Ascending aorta (tissue), 2 donors: Measurements from ENCODE around the gene GIT2. TPM values are rescaled to one million over a fixed set of nuclear protein-coding genes. Genes with fewer than 3 reads are reported as not detected.

Experiments
- DNase-seq, 2 donors: peaks; one replicate each; pipeline ENCODE4 v3.0.0-alpha.2; 2019; ENCODE audit warnings: low spot score in 2 of 2
- H3K27ac ChIP-seq, 2 donors: fragments of 200-600 bp; sonication (generic); one replicate each; pipeline ENCODE4 v1.5.1; 2016 to 2017; ENCODE audit warnings: mild to moderate bottlenecking in 1 of 2
- H3K27me3 ChIP-seq: fragments of 200-600 bp; sonication (generic); one replicate; pipeline ENCODE4 v1.5.1; 2017
- H3K36me3 ChIP-seq, 2 donors: fragments of 200-600 bp; sonication (generic); one replicate each; pipeline ENCODE4 v1.5.1; 2016
- H3K4me1 ChIP-seq, 2 donors: fragments of 200-600 bp; sonication (generic); one replicate each; pipeline ENCODE4 v1.5.1; 2016 to 2017; ENCODE audit warnings: mild to moderate bottlenecking in 1 of 2
- H3K4me3 ChIP-seq, 2 donors: fragments of 200-600 bp; sonication (generic); one replicate each; pipeline ENCODE4 v1.5.1; 2016 to 2017; ENCODE audit warnings: mild to moderate bottlenecking in 1 of 2
- H3K9me3 ChIP-seq, 2 donors: fragments of 200-600 bp; sonication (generic); one replicate each; pipeline ENCODE4 v1.5.1; 2016
- CTCF ChIP-seq, 3 experiments: fragments of 200-600 bp in 2 of 3; fragments of 450-650 bp in 1 of 3; sonication (generic) in 2 of 3; IDR thresholded peaks; one replicate each; pipeline ENCODE4 v1.5.1; 2016 to 2019; ENCODE audit warnings: antibody characterized with exemption in 3 of 3, mild to moderate bottlenecking in 1 of 3, moderate library complexity in 1 of 3
- intact Hi-C: fragments of 100-400 bp; cut with DNase I; formaldehyde crosslinking; loops from one replicate; pipeline ENCODE4 v1.15.1; 2023
- total RNA-seq: library from RNA; depleted of rRNA; stranded (reverse); fragments of >200 nt; gene quantifications from one replicate; pipeline ENCODE4 v1.1.0, GENCODE V29; 2016

GIT2 gene
- total RNA-seq, 1 donor from 2014 or later, result 44.9 TPM

GRCh38 chr12:109940339-109940923, 55.7 kb downstream of the GIT2 start:
- intact Hi-C loops, result no loop called here
- peaks cover 37 to 42% of the 10 kb centered on the region in 2 donors for H3K36me3 ChIP-seq

GRCh38 chr12:109939504-109939903, 56.7 kb downstream of the GIT2 start:
- Histone ChIP-seq H3K4me3 (no peak overlapping the region), H3K4me1 (no peaks in the 10 kb centered on the region), H3K27ac (no peak overlapping the region), H3K36me3 (peaks cover 42 to 49% of the 10 kb centered on the region in 2 donors), H3K27me3 (no peaks in the 10 kb centered on the region), H3K9me3 (no peaks in the 10 kb centered on the region)
- intact Hi-C loops, result no loop called here
- DNase-seq, result no peak
- TF ChIP-seq CTCF (IDR thresholded peaks at IDR 0.05), result no peak

More at GRCh38 chr12:109940339-109940923, 55.7 kb downstream of the GIT2 start:
- Histone ChIP-seq H3K27ac (no peak overlapping the region), H3K9me3 (no peaks in the 10 kb centered on the region), H3K4me1 (no peaks in the 10 kb centered on the region), H3K4me3 (no peak overlapping the region), H3K27me3 (no peaks in the 10 kb centered on the region)
- TF ChIP-seq CTCF (IDR thresholded peaks at IDR 0.05), result no peak
- no peak for DNase-seq

GRCh38 chr12:109938947-109939346, 57.2 kb downstream of the GIT2 start:
- Histone ChIP-seq H3K4me3 (no peak overlapping the region), H3K36me3 (peaks cover 48 to 54% of the 10 kb centered on the region in 2 donors), H3K27me3 (no peaks in the 10 kb centered on the region), H3K27ac (no peak overlapping the region), H3K4me1 (no peaks in the 10 kb centered on the region), H3K9me3 (no peaks in the 10 kb centered on the region)
- TF ChIP-seq CTCF (IDR thresholded peaks at IDR 0.05), result no peak
- intact Hi-C loops, result no loop called here
- DNase-seq, result no peak

GRCh38 chr12:109937371-109937770, 58.8 kb downstream of the GIT2 start:
- H3K9me3 ChIP-seq, result no peaks in the 10 kb centered on the region
- H3K4me1 ChIP-seq, result no peaks in the 10 kb centered on the region
- intact Hi-C loops, result no loop called here
- H3K4me3 ChIP-seq, result no peak overlapping the region
- no peak for TF ChIP-seq CTCF (IDR thresholded peaks at IDR 0.05)
- no peak overlapping the region for H3K27ac ChIP-seq
- H3K36me3 ChIP-seq, result peaks cover 59 to 69% of the 10 kb centered on the region in 2 donors
- H3K27me3 ChIP-seq, result no peaks in the 10 kb centered on the region
- DNase-seq, result no peak

GRCh38 chr12:109934026-109934425, 62.1 kb downstream of the GIT2 start:
- H3K27me3 ChIP-seq, result no peaks in the 10 kb centered on the region
- no peak overlapping the region for H3K27ac ChIP-seq
- H3K9me3 ChIP-seq, result no peaks in the 10 kb centered on the region
- H3K4me3 ChIP-seq, result no peak overlapping the region
- no peak for DNase-seq
- intact Hi-C loops, result no loop called here
- H3K4me1 ChIP-seq, result no peaks in the 10 kb centered on the region
- peaks cover 74 to 89% of the 10 kb centered on the region in 2 donors for H3K36me3 ChIP-seq
- TF ChIP-seq CTCF (IDR thresholded peaks at IDR 0.05), result peak in 1 of 3 experiments; percentile 18
